ENCODE results near the gene TEX14. TPM values are rescaled to one million over a fixed set of nuclear protein-coding genes. Genes with fewer than 3 reads are reported as not detected.

TEX14 gene
- total RNA-seq, 1 experiment from 2014 or later = 0.31 TPM

DNA sequence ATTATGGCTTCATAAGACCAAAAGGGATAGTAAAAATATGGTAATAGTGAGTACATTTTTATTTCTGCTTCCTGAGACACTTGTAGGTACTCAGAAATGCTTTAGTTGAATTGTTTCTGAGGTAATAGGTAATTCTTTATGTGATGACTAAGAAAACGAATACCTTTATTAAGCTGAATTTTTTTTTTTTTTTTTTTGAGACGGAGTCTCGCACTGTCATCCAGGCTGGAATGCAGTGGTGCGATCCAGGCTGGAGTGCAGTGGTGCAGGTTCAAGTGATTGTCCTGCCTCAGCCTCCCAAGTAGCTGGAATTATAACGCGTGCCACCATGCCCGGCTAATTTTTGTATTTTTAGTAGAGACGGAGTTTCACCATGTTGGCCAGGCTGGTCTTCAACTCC lies 2.5 kb upstream of the TEX14 start:
- Mint-ChIP-seq H3K36me3 (ENCODE audit: insufficient read depth in 1 of 3, low read depth in 3 of 3) (peaks cover under 1 to 6% (median under 1%) of the 10 kb centered on the region in 3 experiments; a peak in 4 of 7 replicates), H3K4me1 (peaks cover 12 to 16% of the 10 kb centered on the region in 2 experiments), H3K27ac (no peak overlapping the region), H3K27me3 (ENCODE audit: low read depth) (0 out of 2 replicates have a peak, but pooled peaks cover 5% of the 10 kb centered on the region), H3K9me3 (no peaks in the 10 kb centered on the region; a peak in 1 of 5 replicates), H3K4me3 (no peak overlapping the region)
- Histone ChIP-seq H4K91ac (ENCODE audit: insufficient read length, low read depth, low read length) (no peak overlapping the region), H3K9ac (ENCODE audit: extremely low read depth, insufficient read length, low read length) (no peak overlapping the region), H4K20me1 (ENCODE audit: control insufficient read depth, insufficient read depth, insufficient read length) (no peaks in the 10 kb centered on the region), H3K23ac (ENCODE audit: insufficient read length, low read depth, low read length) (no peak overlapping the region), H2BK15ac (ENCODE audit: low read depth, low read length) (no peak overlapping the region), H3K9me3 (ENCODE audit: control insufficient read depth, low read depth, low read length) (no peaks in the 10 kb centered on the region), H3K27ac (ENCODE audit: insufficient read length, low read depth, low read length) (no peak overlapping the region), H4K8ac (replicated peaks; ENCODE audit: insufficient read length, low read depth, low read length) (no peak overlapping the region), H2AK5ac (ENCODE audit: insufficient read length, low read length) (no peak overlapping the region), H3K23me2 (ENCODE audit: insufficient read length, low read depth, low read length, poor library complexity, severe bottlenecking) (no peaks in the 10 kb centered on the region), H3T11ph (ENCODE audit: low read length) (no peak overlapping the region), H2BK120ac (ENCODE audit: low read depth, low read length, poor library complexity, severe bottlenecking) (no peak overlapping the region), H3K79me2 (ENCODE audit: insufficient read depth, low read length) (no peaks in the 10 kb centered on the region), H3K14ac (ENCODE audit: insufficient read depth, low read length) (no peak overlapping the region), H3K27me3 (ENCODE audit: insufficient read depth, low read length) (no peaks in the 10 kb centered on the region), H4K5ac (ENCODE audit: insufficient read length, low read depth, low read length) (no peak overlapping the region), H2AFZ (ENCODE audit: low read length) (no peak overlapping the region), H2BK12ac (ENCODE audit: insufficient read length, low read depth, low read length) (no peak overlapping the region), H3K18ac (ENCODE audit: insufficient read length, low read depth, low read length) (no peak overlapping the region), H3K4me2 (ENCODE audit: insufficient read depth, insufficient read length, low read length) (no peak overlapping the region), H2BK20ac (ENCODE audit: low read depth, low read length, poor library complexity, severe bottlenecking) (no peak overlapping the region), H3K4ac (ENCODE audit: low read depth, low read length) (no peak overlapping the region), H3K4me1 (ENCODE audit: insufficient read depth, low read length) (no peaks in the 10 kb centered on the region), H2BK5ac (ENCODE audit: insufficient read length, low read length) (no peak overlapping the region), H3K79me1 (ENCODE audit: insufficient read depth, low read depth, low read length, poor library complexity, severe bottlenecking) (no peaks in the 10 kb centered on the region), H3K56ac (ENCODE audit: insufficient read length, low read depth, low read length) (no peak overlapping the region)
- WGBS (ENCODE audit: extremely low coverage, insufficient read length, low lambda C conversion rate) = no CpG with 5 or more reads among the region's 8 CpGs
- TF ChIP-seq, protein P1, sequence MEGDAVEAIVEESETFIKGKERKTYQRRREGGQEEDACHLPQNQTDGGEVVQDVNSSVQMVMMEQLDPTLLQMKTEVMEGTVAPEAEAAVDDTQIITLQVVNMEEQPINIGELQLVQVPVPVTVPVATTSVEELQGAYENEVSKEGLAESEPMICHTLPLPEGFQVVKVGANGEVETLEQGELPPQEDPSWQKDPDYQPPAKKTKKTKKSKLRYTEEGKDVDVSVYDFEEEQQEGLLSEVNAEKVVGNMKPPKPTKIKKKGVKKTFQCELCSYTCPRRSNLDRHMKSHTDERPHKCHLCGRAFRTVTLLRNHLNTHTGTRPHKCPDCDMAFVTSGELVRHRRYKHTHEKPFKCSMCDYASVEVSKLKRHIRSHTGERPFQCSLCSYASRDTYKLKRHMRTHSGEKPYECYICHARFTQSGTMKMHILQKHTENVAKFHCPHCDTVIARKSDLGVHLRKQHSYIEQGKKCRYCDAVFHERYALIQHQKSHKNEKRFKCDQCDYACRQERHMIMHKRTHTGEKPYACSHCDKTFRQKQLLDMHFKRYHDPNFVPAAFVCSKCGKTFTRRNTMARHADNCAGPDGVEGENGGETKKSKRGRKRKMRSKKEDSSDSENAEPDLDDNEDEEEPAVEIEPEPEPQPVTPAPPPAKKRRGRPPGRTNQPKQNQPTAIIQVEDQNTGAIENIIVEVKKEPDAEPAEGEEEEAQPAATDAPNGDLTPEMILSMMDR (conservative IDR thresholded peaks at IDR 0.05) = no peak
- no peak for DNase-seq
